HUES48 (cell line): ENCODE data around the gene GJD3.
"Not testable (repeated sequence)": the region's sequence is repeated elsewhere in the genome, so short reads cannot be mapped to it uniquely, and the experiment has no call there.

ENCODE experiments used
- H3K27ac ChIP-seq: one replicate; pipeline ENCODE4 v1.7.0; 2013; ENCODE audit warnings: low read depth, low read length, inconsistent platforms
- H3K27me3 ChIP-seq: 2 replicates; pipeline ENCODE4 v1.6.1; 2013; ENCODE audit warnings: mild to moderate bottlenecking, low read length; ENCODE audit not compliant: control insufficient read depth, insufficient read depth
- H3K36me3 ChIP-seq: 2 replicates; pipeline ENCODE4 v1.6.1; 2013; ENCODE audit warnings: low read length; ENCODE audit not compliant: control insufficient read depth, insufficient read depth
- H3K4me1 ChIP-seq: 2 replicates; pipeline ENCODE4 v1.6.1; 2013; ENCODE audit warnings: mild to moderate bottlenecking, low read length; ENCODE audit not compliant: control insufficient read depth, insufficient read depth
- H3K4me3 ChIP-seq: 2 replicates; pipeline ENCODE4 v1.5.1; 2013; ENCODE audit warnings: mild to moderate bottlenecking, low read depth, low read length
- H3K9ac ChIP-seq: 2 replicates; pipeline ENCODE4 v1.6.1; 2013; ENCODE audit warnings: mild to moderate bottlenecking, low read depth, low read length, moderate library complexity
- H3K9me3 ChIP-seq: 2 replicates; pipeline ENCODE4 v1.6.1; 2013; ENCODE audit warnings: low read length; ENCODE audit not compliant: control insufficient read depth, insufficient read depth

GJD3 gene

GRCh38 chr17:40369923-40370322 is 5.4 kb upstream of the GJD3 start:
- Histone ChIP-seq H3K27me3 (no peaks in the 10 kb centered on the region), H3K36me3 (no peaks in the 10 kb centered on the region), H3K9me3 (no peaks in the 10 kb centered on the region), H3K27ac (no peak overlapping the region), H3K4me3 (no peak overlapping the region), H3K4me1 (peaks cover 5% of the 10 kb centered on the region; the same call in 1 of the 2 replicates), H3K9ac (no peak overlapping the region)

DNA sequence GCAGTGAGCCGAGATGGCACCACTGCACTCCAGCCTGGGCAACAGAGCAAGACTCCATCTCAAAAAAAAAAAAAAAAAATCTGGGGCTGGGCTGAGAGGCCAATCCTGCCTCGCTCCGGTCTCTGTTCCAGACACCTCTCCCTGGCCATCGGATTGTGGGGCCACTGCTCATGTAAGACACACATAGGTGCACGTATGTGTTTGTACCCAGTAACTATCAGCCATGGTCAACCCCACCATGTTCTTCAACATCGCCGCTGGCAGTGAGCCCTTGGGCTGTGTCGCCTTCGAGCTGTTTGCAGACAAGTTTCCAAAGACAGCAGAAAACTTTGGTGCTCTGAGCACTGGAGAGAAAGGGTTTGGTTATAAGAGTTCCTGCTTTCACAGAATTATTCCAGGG is 3.2 kb upstream of the GJD3 start:
- H3K36me3 ChIP-seq, H3K4me1 ChIP-seq, H3K9me3 ChIP-seq, H3K27ac ChIP-seq, H3K4me3 ChIP-seq, H3K9ac ChIP-seq: not testable (repeated sequence)
- peaks cover 18% of the 10 kb centered on the region for H3K27me3 ChIP-seq

DNA sequence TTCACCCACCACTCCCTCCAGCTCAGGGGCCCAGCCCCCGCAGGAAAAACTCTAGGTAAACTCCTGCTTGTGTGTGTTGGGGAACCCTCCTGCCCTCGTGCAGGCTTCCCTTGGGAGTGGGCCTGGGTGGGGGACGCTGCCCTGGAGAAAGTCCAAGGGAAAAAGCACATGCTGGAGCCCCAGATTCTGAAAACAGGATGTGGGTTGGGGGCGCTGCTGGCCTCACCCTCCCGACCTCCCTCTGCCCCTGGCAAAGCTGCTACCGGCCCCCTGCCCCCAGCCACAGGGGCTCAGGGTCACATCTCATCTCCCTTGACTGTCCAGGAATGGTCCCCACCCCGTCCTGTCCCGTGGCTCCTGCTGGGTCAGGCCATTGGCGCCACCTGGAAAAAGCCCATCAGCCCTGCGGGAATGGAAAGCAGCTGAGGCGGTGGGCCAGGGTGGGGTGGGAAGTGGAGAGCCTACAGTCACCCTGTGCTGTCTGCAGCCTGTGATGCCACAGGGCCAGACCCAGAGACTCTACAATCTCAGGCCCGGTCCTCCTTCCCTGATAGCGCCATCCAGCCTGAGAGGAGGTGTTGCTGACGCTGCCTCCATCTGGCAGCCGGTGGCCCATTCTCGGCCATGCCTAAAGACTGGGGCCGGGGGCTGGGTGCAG is 2.5 kb upstream of the GJD3 start:
- no peak overlapping the region for H3K27ac ChIP-seq
- peaks cover 10% of the 10 kb centered on the region; the same call in 1 of the 2 replicates for H3K4me1 ChIP-seq
- H3K36me3 ChIP-seq = no peaks in the 10 kb centered on the region
- H3K4me3 ChIP-seq = no peak overlapping the region
- no peaks in the 10 kb centered on the region for H3K9me3 ChIP-seq
- no peak overlapping the region for H3K9ac ChIP-seq
- peaks cover 26% of the 10 kb centered on the region for H3K27me3 ChIP-seq

DNA sequence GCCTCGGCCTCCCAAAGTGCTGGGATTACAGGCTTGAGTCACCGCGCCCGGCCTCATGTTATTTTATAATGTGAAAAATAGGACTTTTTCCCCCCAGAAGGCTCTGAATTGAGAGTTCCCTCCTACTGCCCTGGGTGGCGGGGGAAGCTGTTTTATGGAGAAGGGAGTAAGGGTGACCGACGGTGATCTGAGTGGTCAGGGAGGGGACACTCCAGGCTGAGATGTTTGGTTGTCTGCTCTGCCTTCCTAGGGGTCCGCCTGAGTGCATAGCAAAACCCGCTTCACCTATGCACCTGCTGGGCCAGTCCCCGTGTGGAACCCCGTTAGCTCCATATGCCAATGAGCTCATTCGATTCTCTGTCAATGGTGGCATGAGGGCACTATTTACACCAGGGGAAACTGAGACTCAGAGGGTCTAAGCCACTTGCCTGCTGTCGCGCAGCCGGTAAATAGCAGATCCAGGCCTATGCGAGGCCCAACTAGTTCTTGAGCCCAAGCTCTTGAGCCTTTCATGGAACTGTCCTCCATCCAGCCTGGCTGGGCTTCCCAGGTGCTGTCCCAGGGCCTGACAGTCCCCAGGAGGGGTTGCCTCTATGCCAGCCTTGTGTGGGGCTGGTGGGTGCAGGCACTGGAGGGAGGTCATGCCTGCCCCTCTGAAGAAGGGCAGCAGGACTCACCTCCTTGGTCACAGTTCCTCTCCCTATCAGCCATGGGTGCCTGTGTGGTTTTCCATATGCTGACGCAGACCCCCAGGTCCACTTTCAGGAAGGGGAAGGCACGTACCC is 1.7 kb upstream of the GJD3 start:
- Histone ChIP-seq H3K9me3 (no peaks in the 10 kb centered on the region), H3K4me1 (peaks cover 15% of the 10 kb centered on the region), H3K27ac (no peak overlapping the region), H3K36me3 (no peaks in the 10 kb centered on the region), H3K9ac (no peak overlapping the region), H3K4me3 (no peak overlapping the region), H3K27me3 (peaks cover 32% of the 10 kb centered on the region)

DNA sequence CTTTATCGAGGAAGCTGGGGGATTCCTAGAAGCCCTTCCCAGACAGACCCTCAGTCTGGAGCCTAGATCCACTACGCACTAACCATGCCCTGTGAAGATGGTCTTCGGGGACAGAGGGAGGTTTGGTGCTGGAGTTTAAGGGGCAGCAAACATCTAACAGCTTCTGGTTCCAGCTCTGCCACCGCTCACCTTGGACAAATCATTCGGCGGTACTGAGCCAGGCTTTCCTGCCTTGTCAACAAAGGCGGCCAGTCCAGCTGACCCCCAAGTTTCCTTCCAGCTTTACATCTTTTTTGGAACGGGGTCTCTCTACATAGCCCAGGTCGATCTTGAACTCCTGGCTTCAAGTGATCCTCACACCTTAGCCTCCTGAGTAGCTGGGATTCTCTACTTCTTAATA is 369 bp upstream of the GJD3 start:
- no peaks in the 10 kb centered on the region for H3K9me3 ChIP-seq
- peaks cover 41% of the 10 kb centered on the region for H3K27me3 ChIP-seq
- H3K9ac ChIP-seq = no peak overlapping the region
- no peak overlapping the region for H3K27ac ChIP-seq
- H3K4me1 ChIP-seq = peaks cover 18% of the 10 kb centered on the region
- no peaks in the 10 kb centered on the region for H3K36me3 ChIP-seq
- H3K4me3 ChIP-seq = no peak overlapping the region

DNA sequence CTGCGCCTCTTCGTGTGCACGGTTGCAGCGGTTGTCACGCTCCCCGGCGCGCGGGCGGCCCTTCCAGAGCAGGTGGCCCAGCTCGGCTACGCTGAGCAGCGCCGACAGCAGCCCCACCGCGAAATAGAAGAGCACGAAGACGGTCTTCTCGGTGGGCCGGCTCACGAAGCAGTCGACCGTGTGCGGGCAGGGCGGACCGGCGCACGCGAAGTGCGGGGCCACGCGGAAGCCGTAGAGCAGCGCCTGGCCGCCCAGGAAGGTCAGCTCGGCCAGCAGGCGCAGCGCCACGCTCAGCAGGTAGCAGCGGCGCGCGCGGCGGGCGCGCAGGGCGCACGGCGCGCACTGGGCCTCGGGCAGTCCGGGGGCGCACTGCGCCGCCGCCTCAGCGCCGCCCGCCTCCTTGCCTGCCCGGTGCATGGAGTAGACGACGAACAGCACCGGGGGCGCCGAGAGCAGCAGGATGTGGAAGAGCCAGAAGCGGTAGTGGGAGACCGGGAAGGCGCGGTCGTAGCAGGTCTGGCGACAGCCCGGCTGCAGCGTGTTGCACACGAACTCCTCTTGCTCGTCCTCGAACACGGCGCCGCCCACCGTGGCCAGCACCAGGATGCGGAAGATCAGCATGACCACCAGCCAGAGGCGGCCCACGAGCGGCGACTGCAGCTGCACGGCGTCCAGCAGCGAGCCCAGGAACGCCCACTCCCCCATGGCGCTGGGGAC is 1.3 kb downstream of the GJD3 start:
- no peaks in the 10 kb centered on the region for H3K9me3 ChIP-seq
- H3K36me3 ChIP-seq = no peaks in the 10 kb centered on the region
- peaks cover 22% of the 10 kb centered on the region for H3K4me1 ChIP-seq
- H3K27me3 ChIP-seq = peaks cover 41% of the 10 kb centered on the region
- no peak overlapping the region for H3K27ac ChIP-seq
- peak overlapping the region; percentile 64 for H3K4me3 ChIP-seq
- no peak overlapping the region for H3K9ac ChIP-seq

- Histone ChIP-seq H3K9me3 (no peaks in the 10 kb centered on the region), H3K4me1 (peaks cover 22% of the 10 kb centered on the region), H3K36me3 (no peaks in the 10 kb centered on the region), H3K9ac (no peak overlapping the region), H3K27ac (no peak overlapping the region), H3K27me3 (peaks cover 41% of the 10 kb centered on the region), H3K4me3 (peak overlapping the region; percentile 64)
These were observed 1.8 kb downstream of the GJD3 start for GRCh38 chr17:40362696-40363110.

DNA sequence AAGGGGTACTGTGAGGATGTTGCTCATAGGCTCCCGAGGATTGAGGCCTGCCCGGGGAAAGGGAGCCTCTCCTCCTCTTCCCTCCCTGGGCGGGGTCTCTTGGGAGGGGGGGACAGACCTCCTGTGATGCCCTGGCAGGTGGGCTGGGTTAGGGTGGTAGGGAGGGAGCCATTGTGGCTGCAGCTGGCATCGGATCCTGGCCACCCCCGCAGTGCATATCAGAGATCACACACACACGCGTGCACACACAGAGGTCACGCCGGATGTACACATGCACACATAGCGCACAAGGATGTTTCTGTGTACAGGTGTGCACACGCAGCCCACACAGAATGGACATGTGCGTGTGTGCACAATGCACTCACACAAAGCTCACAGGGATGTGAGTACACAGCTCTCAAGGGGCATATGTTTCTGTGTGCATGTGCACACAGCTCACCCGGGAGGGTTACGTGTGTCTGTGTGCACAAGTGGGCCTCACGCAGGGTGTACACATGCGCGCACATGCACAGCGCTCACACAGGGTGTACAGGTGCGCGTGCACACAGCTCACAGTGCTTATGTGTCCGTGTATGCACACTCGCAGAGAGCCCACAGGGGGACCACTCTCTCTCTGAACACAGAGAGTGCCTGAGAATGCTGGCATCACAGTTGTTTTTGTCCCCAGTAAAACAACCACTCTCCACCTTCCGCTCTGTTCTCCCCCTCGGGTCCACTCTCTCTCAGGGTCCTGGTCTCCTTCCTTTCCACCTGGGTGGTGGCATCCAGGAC is 2.4 kb downstream of the GJD3 start:
- Histone ChIP-seq H3K4me3 (peak overlapping the region; percentile 64), H3K36me3 (no peaks in the 10 kb centered on the region), H3K9me3 (no peaks in the 10 kb centered on the region), H3K27me3 (peaks cover 41% of the 10 kb centered on the region), H3K9ac (no peak overlapping the region), H3K4me1 (peaks cover 22% of the 10 kb centered on the region), H3K27ac (no peak overlapping the region)

DNA sequence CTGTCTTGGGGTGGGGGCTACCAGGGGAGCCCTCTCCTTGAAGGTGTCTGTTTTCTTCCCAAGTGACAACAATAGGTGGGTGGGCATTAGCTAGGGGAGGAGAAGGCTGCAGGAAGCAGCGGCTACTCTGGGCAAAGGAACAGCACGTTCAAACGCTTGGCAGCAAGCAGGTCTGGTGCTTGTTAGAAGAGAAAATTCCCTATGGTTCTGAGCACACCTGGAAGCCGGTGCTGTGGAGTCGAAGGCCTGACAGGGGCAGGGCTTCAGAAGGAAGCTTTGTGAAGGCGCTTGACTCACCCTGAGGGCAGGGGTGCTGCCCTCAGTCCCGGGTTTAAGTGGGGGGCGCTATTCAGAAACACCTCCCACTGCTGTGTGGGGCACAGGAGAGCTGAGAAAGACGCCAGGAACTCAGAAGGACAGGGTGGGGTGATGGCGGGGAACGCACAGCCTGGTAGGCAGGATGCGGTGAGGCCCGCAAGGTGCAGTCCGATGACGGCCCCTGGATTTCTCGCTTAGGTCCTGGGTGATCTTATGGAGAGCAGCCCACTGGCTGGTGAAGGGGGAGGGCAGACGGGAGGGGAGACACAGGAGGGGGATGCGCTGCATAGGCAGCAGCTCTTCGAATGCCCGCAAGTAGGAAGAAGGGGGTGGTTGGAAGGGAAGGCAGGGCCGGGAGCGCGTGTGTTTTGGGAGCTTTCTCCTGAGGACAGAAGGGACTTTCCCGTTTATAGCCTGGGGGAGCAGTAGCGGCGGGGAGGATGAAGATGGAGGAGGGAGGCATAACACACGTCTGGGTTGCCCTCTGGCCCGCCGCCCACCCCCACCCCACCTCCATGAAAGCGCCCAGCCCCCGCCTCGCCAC is 3.2 kb downstream of the GJD3 start:
- no peaks in the 10 kb centered on the region for H3K36me3 ChIP-seq
- H3K27ac ChIP-seq = no peak overlapping the region
- H3K9me3 ChIP-seq = no peaks in the 10 kb centered on the region
- 0 out of 2 replicates have a peak overlapping the region, but pooled peaks have one; percentile 23 for H3K4me3 ChIP-seq
- H3K27me3 ChIP-seq = peaks cover 41% of the 10 kb centered on the region
- H3K4me1 ChIP-seq = peaks cover 22% of the 10 kb centered on the region
- no peak overlapping the region for H3K9ac ChIP-seq

- Histone ChIP-seq H3K27me3 (peaks cover 41% of the 10 kb centered on the region), H3K27ac (no peak overlapping the region), H3K9me3 (no peaks in the 10 kb centered on the region), H3K4me3 (no peak overlapping the region), H3K9ac (no peak overlapping the region), H3K4me1 (peaks cover 22% of the 10 kb centered on the region), H3K36me3 (no peaks in the 10 kb centered on the region; the same call in 1 of the 2 replicates)
These were observed 4.4 kb downstream of the GJD3 start for GRCh38 chr17:40360091-40360490.
